H1 (cell line): ENCODE results near the gene HK2. TPM values are rescaled to one million over a fixed set of nuclear protein-coding genes. Genes with fewer than 3 reads are reported as not detected.

Experiments used
- ASH2L ChIP-seq: fragments of 200-600, 300-600 bp; sonication (generic); IDR thresholded peaks from one replicate; pipeline ENCODE4 v1.7.1; 2017; ENCODE audit warnings: low read length
- RAD21 ChIP-seq, 2 experiments: IDR thresholded peaks in 1 of 2; conservative IDR thresholded peaks in 1 of 2; 2 replicates each; pipeline ENCODE4 v1.6.1; 2011; ENCODE audit warnings: low read depth in 2 of 2, low read length in 2 of 2, improper control_type of control experiment in 1 of 2, inconsistent platforms in 1 of 2, mild to moderate bottlenecking in 1 of 2, moderate library complexity in 1 of 2
- ZNF274 ChIP-seq: IDR thresholded peaks from 2 replicates; pipeline ENCODE4 v1.7.0; 2012; ENCODE audit warnings: low read length, borderline replicate concordance; ENCODE audit errors: extremely low read depth
- polyA plus RNA-seq, 7 experiments: library from polyadenylated mRNA; depleted of rRNA in 3 of 7; stranded (reverse) in 5 of 7; unstranded in 2 of 7; fragments of >200 nt in 5 of 7; fragments of 200-250 nt in 2 of 7; gene quantifications; 1 replicate in 5 of 7; 2 replicates in 1 of 7; 4 replicates in 1 of 7; pipeline versions ENCODE4 v1.2.1 to v1.2.3, GENCODE V29; 2011 to 2013; ENCODE audit warnings: missing spikeins in 2 of 7, mixed read lengths in 2 of 7
- total RNA-seq: library from RNA; stranded (reverse); fragmentation: NEBNext Ultra II Directional; extraction: Animal tissue kit (Norgen Biotek cat#: 25700); gene quantifications from 2 replicates; pipeline ENCODE4 v1.2.1, GENCODE V29; 2021
- TF ChIP-seq, protein P1 (sequence below): IDR thresholded peaks from 2 replicates; pipeline ENCODE4 v1.6.1; 2012; ENCODE audit warnings: inconsistent platforms
- TF ChIP-seq, protein P2 (sequence below), 3 experiments: IDR thresholded peaks; 1 replicate in 2 of 3; 2 replicates in 1 of 3; pipeline versions ENCODE4 v1.5.1 to v1.6.1; 2011; ENCODE audit warnings: low read length in 3 of 3, mild to moderate bottlenecking in 3 of 3, inconsistent platforms in 2 of 3, low read depth in 1 of 3, moderate library complexity in 1 of 3; ENCODE audit not compliant: insufficient read depth in 1 of 3; ENCODE audit errors: control extremely low read depth in 1 of 3

The HK2 gene
- total and polyA plus RNA-seq, 2 of the 8 experiments (the other 6 are each of a cell fraction or from before 2014, with no cell fraction given): 22.1 to 61.9 TPM

DNA sequence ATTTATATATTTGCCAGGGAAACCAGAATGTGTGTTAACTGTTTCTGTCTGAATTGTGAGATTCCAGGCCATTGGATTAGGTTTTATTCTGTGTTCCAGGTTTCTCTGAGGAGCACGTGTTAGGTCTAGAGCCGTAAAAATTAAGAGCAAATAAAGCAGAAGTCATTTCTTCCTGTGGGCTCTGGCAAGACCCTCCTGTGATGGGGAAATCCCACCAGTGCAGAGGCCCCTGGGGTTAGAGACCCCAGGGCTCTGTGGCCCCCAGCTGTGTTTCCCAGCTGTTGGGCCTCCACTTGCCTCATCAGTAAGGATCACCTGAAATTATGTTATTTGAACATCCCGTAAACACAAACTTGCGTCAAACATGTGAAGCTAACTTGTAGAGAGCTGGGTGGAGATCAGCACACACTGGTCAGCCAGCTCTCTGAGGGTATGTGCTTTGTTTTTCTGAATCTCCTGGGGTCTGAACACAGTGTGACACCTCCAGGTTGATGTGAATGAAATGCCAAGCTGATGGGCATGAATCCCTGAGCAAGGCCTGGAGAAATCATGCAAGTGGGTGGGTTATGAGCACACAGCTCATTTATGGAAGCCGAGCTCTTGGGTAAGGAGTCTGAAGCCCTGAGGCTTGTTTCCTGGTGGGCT is 50.3 kb downstream of the HK2 start (continued):
- TF ChIP-seq RAD21 (IDR thresholded peaks at IDR 0.05 in 1 of 2, conservative IDR thresholded peaks at IDR 0.05 in 1 of 2; ENCODE audit: low read depth in 2 of 2, low read length in 2 of 2): no peak
- TF ChIP-seq ZNF274: no peak
- TF ChIP-seq, protein P1, sequence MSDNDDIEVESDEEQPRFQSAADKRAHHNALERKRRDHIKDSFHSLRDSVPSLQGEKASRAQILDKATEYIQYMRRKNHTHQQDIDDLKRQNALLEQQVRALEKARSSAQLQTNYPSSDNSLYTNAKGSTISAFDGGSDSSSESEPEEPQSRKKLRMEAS: no peak
- TF ChIP-seq, protein P2, sequence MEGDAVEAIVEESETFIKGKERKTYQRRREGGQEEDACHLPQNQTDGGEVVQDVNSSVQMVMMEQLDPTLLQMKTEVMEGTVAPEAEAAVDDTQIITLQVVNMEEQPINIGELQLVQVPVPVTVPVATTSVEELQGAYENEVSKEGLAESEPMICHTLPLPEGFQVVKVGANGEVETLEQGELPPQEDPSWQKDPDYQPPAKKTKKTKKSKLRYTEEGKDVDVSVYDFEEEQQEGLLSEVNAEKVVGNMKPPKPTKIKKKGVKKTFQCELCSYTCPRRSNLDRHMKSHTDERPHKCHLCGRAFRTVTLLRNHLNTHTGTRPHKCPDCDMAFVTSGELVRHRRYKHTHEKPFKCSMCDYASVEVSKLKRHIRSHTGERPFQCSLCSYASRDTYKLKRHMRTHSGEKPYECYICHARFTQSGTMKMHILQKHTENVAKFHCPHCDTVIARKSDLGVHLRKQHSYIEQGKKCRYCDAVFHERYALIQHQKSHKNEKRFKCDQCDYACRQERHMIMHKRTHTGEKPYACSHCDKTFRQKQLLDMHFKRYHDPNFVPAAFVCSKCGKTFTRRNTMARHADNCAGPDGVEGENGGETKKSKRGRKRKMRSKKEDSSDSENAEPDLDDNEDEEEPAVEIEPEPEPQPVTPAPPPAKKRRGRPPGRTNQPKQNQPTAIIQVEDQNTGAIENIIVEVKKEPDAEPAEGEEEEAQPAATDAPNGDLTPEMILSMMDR (IDR thresholded peaks at IDR 0.05; ENCODE audit: control extremely low read depth in 1 of 3, insufficient read depth in 1 of 3, low read depth in 1 of 3, low read length in 3 of 3): no peak
- TF ChIP-seq ASH2L: no peak
